LNCaP clone FGC (cell line): ENCODE data around the gene NT5DC1.
A peak's percentile ranks its signal among the peaks of the same experiment; 100 is the strongest.

Experiments used
- DNase-seq: peaks from one replicate; pipeline ENCODE4 v3.0.0-alpha.2; 2011; ENCODE audit warnings: low read depth
- H3K4me3 ChIP-seq: 2 replicates; pipeline ENCODE4 v1.5.1; 2011; ENCODE audit warnings: mild to moderate bottlenecking, low read depth, low read length, control low read depth
- CTCF ChIP-seq: IDR thresholded peaks from 2 replicates; pipeline ENCODE4 v1.5.1; 2012; ENCODE audit warnings: mild to moderate bottlenecking; ENCODE audit not compliant: control insufficient read depth, insufficient read depth; ENCODE audit errors: extremely low read depth

The NT5DC1 gene

GRCh38 chr6:116251568-116252384, 151.1 kb downstream of the NT5DC1 start:
- peak overlapping the region; percentile 99 for H3K4me3 ChIP-seq
- no peak for TF ChIP-seq CTCF
- DNase-seq = no peak

- no peak for TF ChIP-seq CTCF
- peak overlapping the region; percentile 99 for H3K4me3 ChIP-seq
- DNase-seq = no peak
These were observed 152.5 kb downstream of the NT5DC1 start for GRCh38 chr6:116253188-116253504.

- peak within 1 kb of the TSS; percentile 99 for H3K4me3 ChIP-seq
- peak; percentile 90 for DNase-seq
- TF ChIP-seq CTCF = no peak
These were observed 153.0 kb downstream of the NT5DC1 start, which contains the start of gene TSPYL4 for GRCh38 chr6:116253505-116254296. TSPYL4 (minus strand) TSS chr6:116254075; CDS start chr6:116254008, 67 bp downstream.

GRCh38 chr6:116254297-116255056, 153.8 kb downstream of the NT5DC1 start:
- no peak for TF ChIP-seq CTCF
- H3K4me3 ChIP-seq = peak overlapping the region; percentile 99
- DNase-seq = no peak

- peak; percentile 23 for DNase-seq
- peak overlapping the region; percentile 99 for H3K4me3 ChIP-seq
- TF ChIP-seq CTCF = no peak
These were observed 154.7 kb downstream of the NT5DC1 start for GRCh38 chr6:116255246-116255800.

GRCh38 chr6:116256694-116257093, 156.0 kb downstream of the NT5DC1 start:
- no peak for DNase-seq
- TF ChIP-seq CTCF = no peak
- H3K4me3 ChIP-seq = no peak overlapping the region
